ENCODE measurements around the gene STRBP. TPM values are rescaled to one million over a fixed set of nuclear protein-coding genes. Genes with fewer than 3 reads are reported as not detected.

STRBP gene
- total RNA-seq, 2 donors from 2014 or later, result 20.1 to 24.5 TPM

DNA sequence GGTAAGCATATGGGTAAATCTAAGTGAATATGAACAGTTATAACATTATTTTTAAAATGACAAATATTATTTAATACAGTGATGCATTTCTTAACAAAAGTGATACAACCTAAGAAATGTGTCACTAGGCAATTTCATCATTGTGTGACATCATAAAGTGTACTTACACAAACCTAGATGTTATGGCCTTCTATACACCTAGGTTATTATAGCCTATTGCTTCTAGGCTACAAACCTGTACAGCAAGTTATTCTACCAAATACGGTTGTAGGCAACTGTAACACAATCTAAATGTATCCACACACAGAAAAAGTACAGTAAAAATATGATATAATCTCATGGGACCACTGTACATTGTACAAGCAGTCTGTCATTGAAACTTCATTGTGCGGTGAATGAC is 48.3 kb downstream of the STRBP start:
- WGBS, result 71% methylated on average over 2 of the region's 2 CpGs
- DNase-seq (ENCODE audit: low spot score), result no peak
- intact Hi-C loops (cut with DNase I), result no loop called here
- H3K9me3 ChIP-seq, result no peaks in the 10 kb centered on the region
- no peak overlapping the region for H3K4me3 ChIP-seq
- TF ChIP-seq, protein P1, sequence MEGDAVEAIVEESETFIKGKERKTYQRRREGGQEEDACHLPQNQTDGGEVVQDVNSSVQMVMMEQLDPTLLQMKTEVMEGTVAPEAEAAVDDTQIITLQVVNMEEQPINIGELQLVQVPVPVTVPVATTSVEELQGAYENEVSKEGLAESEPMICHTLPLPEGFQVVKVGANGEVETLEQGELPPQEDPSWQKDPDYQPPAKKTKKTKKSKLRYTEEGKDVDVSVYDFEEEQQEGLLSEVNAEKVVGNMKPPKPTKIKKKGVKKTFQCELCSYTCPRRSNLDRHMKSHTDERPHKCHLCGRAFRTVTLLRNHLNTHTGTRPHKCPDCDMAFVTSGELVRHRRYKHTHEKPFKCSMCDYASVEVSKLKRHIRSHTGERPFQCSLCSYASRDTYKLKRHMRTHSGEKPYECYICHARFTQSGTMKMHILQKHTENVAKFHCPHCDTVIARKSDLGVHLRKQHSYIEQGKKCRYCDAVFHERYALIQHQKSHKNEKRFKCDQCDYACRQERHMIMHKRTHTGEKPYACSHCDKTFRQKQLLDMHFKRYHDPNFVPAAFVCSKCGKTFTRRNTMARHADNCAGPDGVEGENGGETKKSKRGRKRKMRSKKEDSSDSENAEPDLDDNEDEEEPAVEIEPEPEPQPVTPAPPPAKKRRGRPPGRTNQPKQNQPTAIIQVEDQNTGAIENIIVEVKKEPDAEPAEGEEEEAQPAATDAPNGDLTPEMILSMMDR (IDR thresholded peaks at IDR 0.05), result no peak
- TF ChIP-seq POLR2A (IDR thresholded peaks at IDR 0.05) (no peak), POLR2AphosphoS5 (IDR thresholded peaks at IDR 0.05) (no peak)
- no peaks in the 10 kb centered on the region for H3K36me3 ChIP-seq
- H3K27ac ChIP-seq, result no peak overlapping the region
- no peaks in the 10 kb centered on the region for H3K27me3 ChIP-seq (replicated peaks; ENCODE audit: insufficient read depth)
- no peaks in the 10 kb centered on the region for H3K4me1 ChIP-seq (replicated peaks)

DNA sequence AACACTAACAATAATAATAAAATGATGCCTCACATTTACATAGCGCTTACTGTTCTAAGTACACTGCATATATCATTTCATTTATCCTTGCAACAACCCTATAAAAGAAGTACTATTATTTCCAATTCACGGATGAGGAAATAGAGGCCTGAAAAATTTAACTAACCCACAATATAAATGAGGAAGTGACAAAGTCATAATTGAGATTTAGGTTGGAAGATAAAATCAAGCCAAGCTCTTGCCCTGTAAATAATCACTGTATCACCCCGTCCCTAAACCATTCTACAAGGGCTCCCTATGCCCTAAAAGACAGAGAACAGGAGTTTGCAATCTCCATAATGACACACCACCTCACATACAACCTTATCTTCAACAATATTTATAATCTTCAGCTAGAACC is 49.6 kb downstream of the STRBP start:
- Histone ChIP-seq H3K9me3 (no peaks in the 10 kb centered on the region), H3K36me3 (no peaks in the 10 kb centered on the region), H3K4me3 (no peak overlapping the region), H3K4me1 (replicated peaks) (no peaks in the 10 kb centered on the region), H3K27me3 (replicated peaks; ENCODE audit: insufficient read depth) (no peaks in the 10 kb centered on the region), H3K27ac (no peak overlapping the region)
- intact Hi-C loops (cut with DNase I), result no loop called here
- WGBS, result 86% methylated on average over 3 of the region's 3 CpGs
- DNase-seq (ENCODE audit: low spot score), result no peak
- TF ChIP-seq, protein P1 (IDR thresholded peaks at IDR 0.05), result no peak

DNA sequence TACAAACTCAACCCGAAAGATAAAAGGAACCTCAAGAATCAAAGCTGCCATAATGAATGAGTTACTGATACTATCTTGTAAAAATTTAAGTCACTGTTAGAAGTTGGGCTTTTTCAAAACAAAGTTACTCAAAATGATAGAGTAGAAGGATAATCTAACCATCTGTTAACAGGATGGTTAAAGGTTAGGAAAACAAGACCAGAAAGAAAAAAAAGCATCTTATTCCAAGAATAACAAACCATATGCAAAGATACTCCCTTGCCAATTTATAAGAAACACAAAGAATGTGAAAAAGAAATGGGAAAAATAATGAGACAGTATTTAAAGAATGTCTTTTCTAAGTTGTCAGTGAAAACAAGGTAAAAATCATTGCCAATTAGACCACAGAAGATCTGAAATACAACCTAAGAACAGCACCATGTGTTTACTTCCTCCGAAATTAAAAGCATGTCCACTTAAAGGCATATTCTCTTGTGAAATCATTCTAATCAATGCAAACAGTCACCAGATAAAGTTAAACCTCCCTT is 51.2 kb downstream of the STRBP start:
- intact Hi-C loops (cut with DNase I), result no loop called here
- Histone ChIP-seq H3K27me3 (replicated peaks; ENCODE audit: insufficient read depth) (no peaks in the 10 kb centered on the region), H3K4me1 (replicated peaks) (no peaks in the 10 kb centered on the region), H3K27ac (no peak overlapping the region), H3K9me3 (no peaks in the 10 kb centered on the region), H3K4me3 (no peak overlapping the region), H3K36me3 (no peaks in the 10 kb centered on the region)
- TF ChIP-seq, protein P1 (IDR thresholded peaks at IDR 0.05), result no peak
- TF ChIP-seq POLR2AphosphoS5 (IDR thresholded peaks at IDR 0.05) (no peak), POLR2A (IDR thresholded peaks at IDR 0.05) (no peak)
- WGBS, result 22% methylated on average over 2 of the region's 2 CpGs
- DNase-seq (ENCODE audit: low spot score), result no peak

DNA sequence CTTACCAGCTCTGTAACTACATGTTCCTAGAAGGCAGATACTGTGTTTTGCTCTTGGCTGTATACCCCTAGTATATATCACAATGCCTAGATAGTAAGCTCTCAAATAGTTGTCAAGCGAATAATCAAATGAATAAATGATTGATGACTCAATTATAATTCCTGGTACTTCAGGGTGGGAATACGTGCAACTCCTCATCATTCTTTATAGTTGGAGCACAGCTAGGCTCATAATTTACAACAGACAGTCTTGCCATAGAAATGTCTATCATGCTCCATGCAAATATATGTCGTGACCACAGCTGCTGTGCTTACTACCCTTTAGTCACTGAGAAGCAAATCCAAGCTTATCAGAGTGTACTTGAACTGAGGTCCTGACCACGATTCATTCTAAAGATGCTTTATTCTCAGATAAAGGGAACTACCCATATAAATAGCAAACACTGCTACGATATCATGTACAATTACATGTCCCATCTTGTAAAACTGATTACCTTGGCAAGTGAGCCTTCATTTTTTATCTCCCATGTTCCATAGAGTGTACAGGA is 52.1 kb downstream of the STRBP start:
- Histone ChIP-seq H3K36me3 (no peaks in the 10 kb centered on the region), H3K27me3 (replicated peaks; ENCODE audit: insufficient read depth) (no peaks in the 10 kb centered on the region), H3K4me3 (no peak overlapping the region), H3K9me3 (no peaks in the 10 kb centered on the region), H3K4me1 (replicated peaks) (no peaks in the 10 kb centered on the region), H3K27ac (no peak overlapping the region)
- DNase-seq (ENCODE audit: low spot score), result no peak
- TF ChIP-seq POLR2AphosphoS5 (IDR thresholded peaks at IDR 0.05) (peak; percentile 39), POLR2A (IDR thresholded peaks at IDR 0.05) (no peak)
- TF ChIP-seq, protein P1 (IDR thresholded peaks at IDR 0.05), result no peak
- intact Hi-C loops (cut with DNase I), result no loop called here
- WGBS, result 41% methylated on average over 5 of the region's 5 CpGs

DNA sequence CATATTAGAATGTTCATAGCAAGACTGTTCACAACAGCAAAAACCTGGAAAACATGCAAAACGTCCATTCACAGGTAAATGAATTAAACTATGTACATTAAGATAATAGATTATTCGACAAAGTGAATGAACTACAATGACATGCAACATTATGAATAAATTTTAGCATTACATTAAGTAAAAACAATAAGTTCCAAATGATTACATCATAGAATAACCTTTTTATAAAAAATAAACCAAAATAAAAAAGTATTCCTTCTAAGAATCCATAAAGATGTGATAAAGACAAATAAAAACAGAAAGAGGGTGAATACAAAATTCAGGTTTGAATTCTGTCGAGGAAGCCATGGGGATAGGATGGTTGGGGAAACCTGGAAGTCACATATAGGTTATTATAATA is 57.3 kb downstream of the STRBP start:
- Histone ChIP-seq H3K27me3 (replicated peaks; ENCODE audit: insufficient read depth) (no peaks in the 10 kb centered on the region), H3K4me3 (no peak overlapping the region), H3K4me1 (replicated peaks) (no peaks in the 10 kb centered on the region), H3K9me3 (no peaks in the 10 kb centered on the region), H3K36me3 (no peaks in the 10 kb centered on the region), H3K27ac (no peak overlapping the region)
- intact Hi-C loops (cut with DNase I), result no loop called here
- TF ChIP-seq POLR2A (IDR thresholded peaks at IDR 0.05), result no peak
- TF ChIP-seq, protein P1 (IDR thresholded peaks at IDR 0.05), result no peak
- no peak for TF ChIP-seq POLR2AphosphoS5 (IDR thresholded peaks at IDR 0.05)
- DNase-seq (ENCODE audit: low spot score), result no peak
- WGBS, result 94% methylated on average over 3 of the region's 3 CpGs

Data from prostate gland (tissue), 2 donors.